K562 (cell line): ENCODE results near the gene SRRT. TPM values are rescaled to one million over a fixed set of nuclear protein-coding genes. Genes with fewer than 3 reads are reported as not detected.
A peak's percentile ranks its signal among the peaks of the same experiment; 100 is the strongest.

ENCODE experiments used
- ADNP ChIP-seq: fragments of 200-800 bp; sonication (Bioruptor generic); IDR thresholded peaks from 2 replicates; pipeline ENCODE4 v1.6.1; 2016; ENCODE audit warnings: missing genetic modification characterization, missing compliant biosample characterization
- CBX3 ChIP-seq, 2 experiments: IDR thresholded peaks; 1 replicate in 1 of 2; 2 replicates in 1 of 2; pipeline ENCODE4 v1.6.1; 2012; ENCODE audit warnings: inconsistent platforms in 2 of 2, low read length in 2 of 2, borderline replicate concordance in 1 of 2, control low read depth in 1 of 2
- CHD1 ChIP-seq: fragments of 200-600 bp; sonication (generic); IDR thresholded peaks from one replicate; pipeline ENCODE4 v1.6.1; 2012; ENCODE audit warnings: mild to moderate bottlenecking, moderate library complexity, low read length, inconsistent platforms
- EHMT2 ChIP-seq: fragments of 450-650 bp; IDR thresholded peaks from 2 replicates; pipeline ENCODE4 v1.6.1; 2018; ENCODE audit warnings: antibody characterized with exemption
- HCFC1 ChIP-seq: IDR thresholded peaks from 2 replicates; pipeline ENCODE4 v1.6.1; 2012; ENCODE audit warnings: low read depth, low read length, improper control_type of control experiment
- IRF1 ChIP-seq: sonication (generic); formaldehyde crosslinking; IDR thresholded peaks from 2 replicates; pipeline ENCODE4 v1.8.0; 2022; ENCODE audit warnings: missing genetic modification reagents, mild to moderate bottlenecking, borderline replicate concordance
- MAFG ChIP-seq: fragments of 450-650 bp; conservative IDR thresholded peaks from 2 replicates; pipeline ENCODE4 v1.6.1; 2016; ENCODE audit warnings: missing genetic modification characterization, missing compliant biosample characterization
- POLR2A ChIP-seq: fragments of 450-650 bp; conservative IDR thresholded peaks from 2 replicates; pipeline ENCODE4 v1.6.1; 2016
- POLR2G ChIP-seq: fragments of 200-400 bp; formaldehyde crosslinking; IDR thresholded peaks from 2 replicates; pipeline ENCODE4 v1.6.1; 2017; ENCODE audit warnings: low read depth, mild to moderate bottlenecking, antibody characterized with exemption, low read length, moderate library complexity
- PPARD ChIP-seq: fragments of 250-450 bp; sonication (Bioruptor Pico); IDR thresholded peaks from 2 replicates; pipeline ENCODE4 v1.8.0; 2022; ENCODE audit warnings: inconsistent platforms, mild to moderate bottlenecking, moderate library complexity
- RBM25 ChIP-seq: fragments of 200-400 bp; formaldehyde crosslinking; IDR thresholded peaks from 2 replicates; pipeline ENCODE4 v1.6.1; 2018; ENCODE audit warnings: low read length, low read depth, moderate library complexity; ENCODE audit not compliant: severe bottlenecking
- SAFB ChIP-seq: fragments of 200-400 bp; formaldehyde crosslinking; IDR thresholded peaks from 2 replicates; pipeline ENCODE4 v1.6.1; 2017; ENCODE audit warnings: low read depth, low read length, borderline replicate concordance
- SRF ChIP-seq, 2 experiments: fragments of 250-450, 450-650 bp in 1 of 2; sonication (Bioruptor Pico) in 1 of 2; sonication (generic) in 1 of 2; formaldehyde crosslinking; IDR thresholded peaks; 2 replicates each; pipeline versions ENCODE4 v1.5.0 to v1.5.1; 2020 to 2022; ENCODE audit warnings: mild to moderate bottlenecking in 1 of 2, missing genetic modification reagents in 1 of 2
- SRSF9 ChIP-seq: fragments of 200-400 bp; formaldehyde crosslinking; IDR thresholded peaks from 2 replicates; pipeline ENCODE4 v1.6.1; 2017; ENCODE audit warnings: low read depth, low read length, borderline replicate concordance
- TAF1 ChIP-seq: IDR thresholded peaks from 2 replicates; pipeline ENCODE4 v1.6.1; 2011; ENCODE audit warnings: mild to moderate bottlenecking, low read length, moderate library complexity; ENCODE audit not compliant: insufficient read depth, control insufficient read depth, severe bottlenecking; ENCODE audit errors: extremely low read depth
- TFAM ChIP-seq: fragments of 250-450 bp; sonication (Bioruptor Pico); conservative IDR thresholded peaks from 2 replicates; pipeline ENCODE4 v1.5.0; 2021; ENCODE audit warnings: mild to moderate bottlenecking, moderate library complexity
- TFE3 ChIP-seq: fragments of 450-650 bp; formaldehyde crosslinking; IDR thresholded peaks from 2 replicates; pipeline ENCODE4 v1.4.0; 2020; ENCODE audit warnings: mild to moderate bottlenecking, mixed read lengths
- TGIF2 ChIP-seq: sonication (generic); formaldehyde crosslinking; IDR thresholded peaks from 2 replicates; pipeline ENCODE4 v1.8.1; 2022; ENCODE audit warnings: mild to moderate bottlenecking, missing genetic modification reagents, moderate library complexity
- ZBTB33 ChIP-seq: sonication (generic); formaldehyde crosslinking; IDR thresholded peaks from 2 replicates; pipeline ENCODE4 v1.8.1; 2023; ENCODE audit warnings: mild to moderate bottlenecking, missing genetic modification reagents
- ZBTB5 ChIP-seq: fragments of 450-650 bp; IDR thresholded peaks from 2 replicates; pipeline ENCODE4 v1.6.1; 2017; ENCODE audit warnings: antibody characterized with exemption
- ZNF551 ChIP-seq: fragments of 250-450 bp; sonication (Bioruptor Pico); IDR thresholded peaks from 2 replicates; pipeline ENCODE4 v1.5.0; 2021; ENCODE audit warnings: mild to moderate bottlenecking, moderate library complexity
- ZNF695 ChIP-seq: fragments of 450-650 bp; formaldehyde crosslinking; IDR thresholded peaks from 2 replicates; pipeline ENCODE4 v1.4.0; 2020; ENCODE audit warnings: mild to moderate bottlenecking, moderate library complexity
- polyA plus RNA-seq, 8 experiments: library from polyadenylated mRNA; depleted of rRNA in 4 of 8; stranded (reverse) in 5 of 8; unstranded in 3 of 8; fragments of >200 nt; fragmentation: Nextera tagmentation in 2 of 8; fragmentation: Illumina TruSeq in 1 of 8; extraction: Ambion mirVana in 2 of 8; extraction: Trizol in 1 of 8; gene quantifications; 2 replicates each; pipeline versions ENCODE4 v1.2.1 to v1.2.3, GENCODE V29; 2011 to 2014; ENCODE audit warnings: inconsistent platforms in 1 of 8, missing spikeins in 1 of 8
- total RNA-seq, 7 experiments: library from RNA; depleted of rRNA in 6 of 7; stranded (reverse); fragments of >200 nt in 6 of 7; fragmentation: Illumina TruSeq in 2 of 7; extraction: Trizol in 2 of 7; gene quantifications; 2 replicates each; pipeline versions ENCODE4 v1.2.1 to v1.2.3, GENCODE V29; 2011 to 2021; ENCODE audit warnings: low replicate concordance in 1 of 7

The SRRT gene
- total and polyA plus RNA-seq, 9 of the 15 experiments (the other 6 are each of a cell fraction or from before 2014, with no cell fraction given): 10.3 to 263 (median 84.4) TPM

- TF ChIP-seq ZNF551 (CRISPR knock-in tag): no peak
- no peak for TF ChIP-seq ZBTB5
- no peak; the same call in 1 of the 2 replicates for TF ChIP-seq IRF1
- TF ChIP-seq EHMT2: 0 out of 2 replicates have a peak, but pooled peaks have one; percentile 24
- no peak for TF ChIP-seq RBM25
- no peak for TF ChIP-seq SAFB
- TF ChIP-seq TGIF2 (CRISPR knock-in tag): peak; percentile 66; the same call in 1 of the 2 replicates
- TF ChIP-seq ZNF695 (CRISPR knock-in tag): 0 out of 2 replicates have a peak, but pooled peaks have one; percentile 27
- no peak for TF ChIP-seq SRSF9
- peak in 1 of 2 experiments; percentile 94; a peak in 1 of 3 replicates for TF ChIP-seq CBX3 (IDR thresholded peaks at IDR 0.05; ENCODE audit: borderline replicate concordance in 1 of 2, low read length in 2 of 2)
- no peak for TF ChIP-seq TFE3 (CRISPR knock-in tag)
- TF ChIP-seq ADNP: no peak
- peak; percentile 98 for TF ChIP-seq POLR2A
- no peak for TF ChIP-seq MAFG (tag)
- peak; percentile 95 for TF ChIP-seq TAF1
- TF ChIP-seq POLR2G: peak; percentile 99
- TF ChIP-seq TFAM (CRISPR knock-in tag): no peak
- no peak for TF ChIP-seq PPARD (CRISPR knock-in tag)
- TF ChIP-seq ZBTB33 (CRISPR knock-in tag): no peak
- TF ChIP-seq CHD1: no peak
- 0 out of 4 replicates have a peak, but pooled peaks of 1 of the 2 experiments have one; percentile 65 for TF ChIP-seq SRF (CRISPR knock-in tag; IDR thresholded peaks at IDR 0.05)
- TF ChIP-seq HCFC1: peak; percentile 72
Observed at GRCh38 chr7:100874577-100875355, at the start of gene SRRT (continued).
